GM21526 (cell line): ENCODE results near the gene PDE4D.

Source experiments
- ATAC-seq: cut with Tn5 transposase; IDR thresholded peaks from one replicate; pipeline ENCODE4 v1.9.1; 2021; ENCODE audit warnings: moderate library complexity; ENCODE audit not compliant: unreplicated experiment, low FRiP score

PDE4D gene

GRCh38 chr5:59665086-59665831, 228.3 kb downstream of the PDE4D start:
- no peak for ATAC-seq

GRCh38 chr5:59661954-59662615, 231.4 kb downstream of the PDE4D start:
- no peak for ATAC-seq

- ATAC-seq: no peak
Measured at GRCh38 chr5:59661311-59661710, 232.2 kb downstream of the PDE4D start.

GRCh38 chr5:59660737-59661136, 232.8 kb downstream of the PDE4D start:
- peak; percentile 55 for ATAC-seq

GRCh38 chr5:59656351-59657254, 236.9 kb downstream of the PDE4D start:
- ATAC-seq: no peak

GRCh38 chr5:59655693-59656309, 237.7 kb downstream of the PDE4D start:
- no peak for ATAC-seq

- ATAC-seq: no peak
Measured at GRCh38 chr5:59654691-59655090, 238.8 kb downstream of the PDE4D start.

- ATAC-seq: no peak
Measured at GRCh38 chr5:59652449-59652848, 241.1 kb downstream of the PDE4D start.

GRCh38 chr5:59648949-59649921, 244.3 kb downstream of the PDE4D start:
- ATAC-seq: no peak

GRCh38 chr5:59648038-59648831, 245.3 kb downstream of the PDE4D start:
- no peak for ATAC-seq

GRCh38 chr5:59645380-59645779, 248.1 kb downstream of the PDE4D start:
- ATAC-seq: no peak

GRCh38 chr5:59640411-59640810, 253.1 kb downstream of the PDE4D start:
- no peak for ATAC-seq

- ATAC-seq: no peak
Measured at GRCh38 chr5:59637884-59638580, 255.5 kb downstream of the PDE4D start.

GRCh38 chr5:59629561-59629960, 264.0 kb downstream of the PDE4D start:
- no peak for ATAC-seq

GRCh38 chr5:59628062-59628828, 265.3 kb downstream of the PDE4D start:
- ATAC-seq: no peak

GRCh38 chr5:59624898-59625297, 268.6 kb downstream of the PDE4D start:
- ATAC-seq: no peak

GRCh38 chr5:59622848-59623247, 270.7 kb downstream of the PDE4D start:
- ATAC-seq: no peak
